GM23338 (cell line): ENCODE data around the gene B3GNT9.
A peak's percentile ranks its signal among the peaks of the same experiment; 100 is the strongest.

Experiments
- EZH2 ChIP-seq: fragments of 200-600 bp; sonication (generic); IDR thresholded peaks from one replicate; pipeline ENCODE4 v1.8.0; 2017; ENCODE audit warnings: antibody characterized with exemption, mild to moderate bottlenecking, low read depth; ENCODE audit not compliant: unreplicated experiment
- STAT1 ChIP-seq: IDR thresholded peaks from one replicate; pipeline ENCODE4 v1.6.1; 2016; ENCODE audit warnings: antibody characterized with exemption; ENCODE audit not compliant: unreplicated experiment
- TF ChIP-seq, protein P1 (sequence below), 2 experiments: fragments of 200-600 bp in 1 of 2; sonication (generic) in 1 of 2; conservative IDR thresholded peaks; 2 replicates each; pipeline versions ENCODE4 v1.5.1 to v1.6.1; 2016 to 2017; ENCODE audit warnings: antibody characterized with exemption in 2 of 2, low read depth in 2 of 2, mild to moderate bottlenecking in 2 of 2, moderate library complexity in 1 of 2

DNA sequence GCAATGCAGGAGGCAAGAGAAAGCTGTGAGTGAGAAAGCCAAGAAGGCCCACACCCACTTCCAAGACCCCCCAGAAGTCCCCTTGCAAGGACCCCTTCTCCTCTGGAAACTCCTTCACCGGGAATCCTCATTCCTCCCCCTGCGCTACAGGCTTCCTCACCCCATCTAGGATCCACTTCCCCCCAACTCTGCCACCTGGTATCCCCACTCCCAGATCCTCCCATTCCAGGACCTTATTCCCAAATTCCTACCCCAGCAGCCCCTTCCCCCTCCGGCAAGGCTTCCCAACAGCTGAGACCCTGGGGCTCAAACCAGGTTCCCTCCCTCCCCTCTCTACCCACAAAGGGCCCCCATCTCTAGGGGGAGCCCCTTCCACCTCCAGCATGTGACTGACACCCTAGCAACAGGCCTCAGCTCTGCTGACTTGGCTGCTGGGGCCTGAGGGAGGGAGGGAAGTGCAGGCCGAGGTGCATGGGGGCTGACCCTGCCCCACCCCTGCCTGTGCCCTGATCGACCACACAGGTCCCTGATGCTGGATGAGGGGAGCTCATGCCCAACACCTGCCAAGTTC lies 15.9 kb upstream of the B3GNT9 start:
- TF ChIP-seq, protein P1, sequence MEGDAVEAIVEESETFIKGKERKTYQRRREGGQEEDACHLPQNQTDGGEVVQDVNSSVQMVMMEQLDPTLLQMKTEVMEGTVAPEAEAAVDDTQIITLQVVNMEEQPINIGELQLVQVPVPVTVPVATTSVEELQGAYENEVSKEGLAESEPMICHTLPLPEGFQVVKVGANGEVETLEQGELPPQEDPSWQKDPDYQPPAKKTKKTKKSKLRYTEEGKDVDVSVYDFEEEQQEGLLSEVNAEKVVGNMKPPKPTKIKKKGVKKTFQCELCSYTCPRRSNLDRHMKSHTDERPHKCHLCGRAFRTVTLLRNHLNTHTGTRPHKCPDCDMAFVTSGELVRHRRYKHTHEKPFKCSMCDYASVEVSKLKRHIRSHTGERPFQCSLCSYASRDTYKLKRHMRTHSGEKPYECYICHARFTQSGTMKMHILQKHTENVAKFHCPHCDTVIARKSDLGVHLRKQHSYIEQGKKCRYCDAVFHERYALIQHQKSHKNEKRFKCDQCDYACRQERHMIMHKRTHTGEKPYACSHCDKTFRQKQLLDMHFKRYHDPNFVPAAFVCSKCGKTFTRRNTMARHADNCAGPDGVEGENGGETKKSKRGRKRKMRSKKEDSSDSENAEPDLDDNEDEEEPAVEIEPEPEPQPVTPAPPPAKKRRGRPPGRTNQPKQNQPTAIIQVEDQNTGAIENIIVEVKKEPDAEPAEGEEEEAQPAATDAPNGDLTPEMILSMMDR (conservative IDR thresholded peaks at IDR 0.05; ENCODE audit: low read depth in 2 of 2) = no peak
- TF ChIP-seq STAT1 (no peak), EZH2 (peak; percentile 37)
